Gastroesophageal sphincter (tissue), 3 donors: ENCODE measurements around the gene PARD3.

ENCODE experiments used
- CTCF ChIP-seq, 4 experiments: fragments of 200-600 bp in 2 of 4; fragments of 450-650 bp in 2 of 4; sonication (generic) in 1 of 4; IDR thresholded peaks; one replicate each; pipeline ENCODE4 v1.5.1; 2017 to 2019; ENCODE audit warnings: antibody characterized with exemption in 4 of 4, mild to moderate bottlenecking in 2 of 4, moderate library complexity in 2 of 4
- EP300 ChIP-seq: sonication (generic); formaldehyde crosslinking; IDR thresholded peaks from one replicate; pipeline ENCODE4 v1.6.1; 2017; ENCODE audit warnings: antibody characterized with exemption, mild to moderate bottlenecking
- POLR2A ChIP-seq, 2 donors: fragments of 450-650 bp; IDR thresholded peaks; one replicate each; pipeline ENCODE4 v1.6.1; 2017; ENCODE audit warnings: antibody characterized with exemption in 2 of 2, mild to moderate bottlenecking in 2 of 2, moderate library complexity in 1 of 2
- POLR2AphosphoS5 ChIP-seq: sonication (generic); formaldehyde crosslinking; IDR thresholded peaks from one replicate; pipeline ENCODE4 v1.6.1; 2017; ENCODE audit warnings: antibody characterized with exemption

DNA sequence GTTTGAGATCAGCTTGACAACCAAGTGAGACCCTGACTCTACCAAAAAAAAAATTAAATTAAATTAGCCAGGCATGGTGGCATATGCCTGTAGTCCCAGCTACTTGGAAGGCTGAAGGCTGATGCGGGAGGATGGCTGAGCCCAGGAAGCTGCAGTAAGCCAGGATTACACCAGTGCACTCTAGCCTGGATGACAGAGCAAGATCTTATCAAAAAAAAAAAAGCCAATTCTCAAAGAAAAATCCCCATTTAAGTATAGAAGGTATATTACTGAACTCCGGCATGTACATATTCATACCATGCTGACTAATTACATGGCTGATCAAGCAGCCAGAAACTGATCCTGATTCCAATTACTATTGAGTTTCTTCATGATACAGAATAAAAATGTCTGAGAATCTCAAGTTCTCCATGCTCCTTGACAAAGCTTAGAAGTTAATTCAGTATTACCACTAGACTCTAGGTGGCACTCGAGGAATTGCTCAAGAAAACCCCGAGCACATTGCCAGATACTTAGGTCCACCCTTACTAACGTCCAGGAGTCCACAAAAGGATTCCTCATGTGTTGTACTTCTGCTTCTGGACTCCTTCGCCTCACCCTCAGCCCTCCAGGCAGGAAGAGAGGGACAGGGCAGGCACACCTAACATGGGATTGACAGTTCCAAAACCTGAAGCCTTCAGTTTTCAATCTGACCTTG is 148.9 kb downstream of the PARD3 start:
- TF ChIP-seq POLR2AphosphoS5 (peak; percentile 31), EP300 (no peak), CTCF (IDR thresholded peaks at IDR 0.05) (peak; percentile 57 to 80 (median 68)), POLR2A (IDR thresholded peaks at IDR 0.05) (no peak)
